PC-9 (cell line): ENCODE results near the gene PLSCR4. TPM values are rescaled to one million over a fixed set of nuclear protein-coding genes. Genes with fewer than 3 reads are reported as not detected.
"Not testable (repeated sequence)": the region's sequence is repeated elsewhere in the genome, so short reads cannot be mapped to it uniquely, and the experiment has no call there.

Source experiments
- BruUV-seq: library from RNA; stranded (reverse); fragments of 400-500 nt; replicated peaks from 2 replicates; lab custom pipeline; 2021; lab: Mats Ljungman, UMichigan
- CTCF ChIA-PET: fragments of 300-600 bp; sonication (Branson Sonifier 250); formaldehyde crosslinking; loops from one replicate; lab custom pipeline; 2022; ENCODE audit warnings: antibody characterized with exemption; lab: Charles Lee
- POLR2A ChIA-PET: fragments of 300-600 bp; sonication (Branson Sonifier 250); formaldehyde crosslinking; loops from one replicate; lab custom pipeline; 2022; ENCODE audit warnings: antibody characterized with exemption; ENCODE audit not compliant: unreplicated experiment; lab: Charles Lee
- DNase-seq, 2 experiments: peaks; one replicate each; pipeline versions ENCODE4 v3.0.0 to v3.0.0-alpha.2; 2015 to 2022; ENCODE audit warnings: mixed read lengths in 1 of 2
- H2AFZ ChIP-seq: fragments of 200-600 bp; sonication (generic); 2 replicates; pipeline ENCODE4 v1.8.1; 2017; ENCODE audit warnings: antibody characterized with exemption
- H3F3A ChIP-seq: fragments of 200-600 bp; sonication (generic); 2 replicates; pipeline ENCODE4 v1.8.1; 2017; ENCODE audit warnings: antibody characterized with exemption, mild to moderate bottlenecking, low read depth; ENCODE audit not compliant: insufficient read depth
- H3K27ac ChIP-seq: fragments of 200-600 bp; sonication (generic); 2 replicates; pipeline ENCODE4 v1.6.1; 2016; ENCODE audit warnings: mixed run types
- H3K27me3 ChIP-seq: fragments of 200-600 bp; sonication (generic); 2 replicates; pipeline ENCODE4 v1.6.1; 2016; ENCODE audit warnings: low read depth, mixed run types; ENCODE audit not compliant: insufficient read depth
- H3K36me3 ChIP-seq: fragments of 200-600 bp; sonication (generic); 2 replicates; pipeline ENCODE4 v1.6.1; 2016; ENCODE audit warnings: low read depth, mixed run types
- H3K4me1 ChIP-seq: fragments of 200-600 bp; sonication (generic); replicated peaks from 2 replicates; pipeline ENCODE4 v1.6.1; 2016; ENCODE audit warnings: mixed run types; ENCODE audit not compliant: insufficient read depth
- H3K4me2 ChIP-seq: fragments of 200-600 bp; sonication (generic); 2 replicates; pipeline ENCODE4 v1.6.1; 2017; ENCODE audit warnings: mixed run types
- H3K4me3 ChIP-seq: fragments of 200-600 bp; sonication (generic); 2 replicates; pipeline ENCODE4 v1.6.1; 2016; ENCODE audit warnings: mixed run types
- H3K79me2 ChIP-seq: fragments of 200-600 bp; sonication (generic); 2 replicates; pipeline ENCODE4 v1.6.1; 2017; ENCODE audit warnings: low read depth, mixed run types
- H3K9me2 ChIP-seq: fragments of 200-600 bp; sonication (generic); 2 replicates; pipeline ENCODE4 v1.8.1; 2017; ENCODE audit warnings: mild to moderate bottlenecking; ENCODE audit not compliant: insufficient read depth
- H3K9me3 ChIP-seq: fragments of 200-600 bp; sonication (generic); 2 replicates; pipeline ENCODE4 v1.8.1; 2016; ENCODE audit warnings: low read depth; ENCODE audit not compliant: insufficient read depth
- H4K20me1 ChIP-seq: fragments of 200-600 bp; sonication (generic); 2 replicates; pipeline ENCODE4 v1.8.1; 2017; ENCODE audit not compliant: insufficient read depth
- CTCF ChIP-seq: fragments of 200-600 bp; sonication (generic); conservative IDR thresholded peaks from 2 replicates; pipeline ENCODE4 v1.6.1; 2017; ENCODE audit warnings: mixed run types, antibody characterized with exemption, mild to moderate bottlenecking, moderate library complexity
- EZH2 ChIP-seq: fragments of 200-600 bp; sonication (generic); IDR thresholded peaks from 2 replicates; pipeline ENCODE4 v1.8.0; 2017; ENCODE audit warnings: antibody characterized with exemption, low read depth
- intact Hi-C: fragments of 100-400 bp; cut with micrococcal nuclease; formaldehyde crosslinking; loops from one replicate; pipeline ENCODE4 v1.10.0; 2022; ENCODE audit not compliant: unreplicated experiment
- total RNA-seq: library from RNA; stranded (reverse); gene quantifications from 2 replicates; pipeline ENCODE4 v1.2.3, GENCODE V29; 2021

Gene PLSCR4
- total RNA-seq, 1 experiment from 2014 or later, result 8.4 TPM

GRCh38 chr3:146256851-146257486 is 6.1 kb upstream of the PLSCR4 start:
- H3K4me3 ChIP-seq, result no peak overlapping the region
- no peak overlapping the region for H3K27ac ChIP-seq
- H3K27me3 ChIP-seq, result no peaks in the 10 kb centered on the region
- DNase-seq, result no peak
- H3K4me2 ChIP-seq, result no peak overlapping the region
- no TSS peak for BruUV-seq
- CTCF ChIA-PET, result interaction anchor here (0.7 kb wide), 1 partner anchor 1699 kb away, joined by 18 read pairs; no protein-coding TSS in a partner anchor
- H3K9me3 ChIP-seq, result no peaks in the 10 kb centered on the region
- H3K36me3 ChIP-seq, result no peaks in the 10 kb centered on the region
- TF ChIP-seq CTCF (no peak), EZH2 (no peak)
- no peaks in the 10 kb centered on the region for H3F3A ChIP-seq
- intact Hi-C loops, result no loop called here
- H3K4me1 ChIP-seq, result no peaks in the 10 kb centered on the region
- no peaks in the 10 kb centered on the region for H4K20me1 ChIP-seq
- no peaks in the 10 kb centered on the region for H3K9me2 ChIP-seq
- POLR2A ChIA-PET, result no interaction called here
- H2AFZ ChIP-seq, result no peak overlapping the region
- no peaks in the 10 kb centered on the region for H3K79me2 ChIP-seq

- H3K79me2 ChIP-seq, H4K20me1 ChIP-seq, H2AFZ ChIP-seq, H3K4me2 ChIP-seq, H3K27ac ChIP-seq, H3K9me2 ChIP-seq, H3K4me1 ChIP-seq, H3K36me3 ChIP-seq, intact Hi-C loops, H3K4me3 ChIP-seq, BruUV-seq, CTCF ChIA-PET, H3K9me3 ChIP-seq, H3K27me3 ChIP-seq, H3F3A ChIP-seq, DNase-seq, POLR2A ChIA-PET: not testable (repeated sequence)
Measured at GRCh38 chr3:146252445-146252844, 1.5 kb upstream of the PLSCR4 start.

GRCh38 chr3:146249921-146250320 is 984 bp downstream of the PLSCR4 start:
- no peaks in the 10 kb centered on the region for H3K9me2 ChIP-seq
- intact Hi-C loops, result no loop called here
- no TSS peak for BruUV-seq
- DNase-seq, result no peak
- no peaks in the 10 kb centered on the region for H3K27me3 ChIP-seq
- POLR2A ChIA-PET, result no interaction called here
- CTCF ChIA-PET, result no interaction called here
- H3K9me3 ChIP-seq, result no peaks in the 10 kb centered on the region
- TF ChIP-seq CTCF, result no peak
- no peak for TF ChIP-seq EZH2
- peak overlapping the region; percentile 90 for H3K4me3 ChIP-seq
- H3K4me1 ChIP-seq, result peaks cover 7% of the 10 kb centered on the region
- H3K36me3 ChIP-seq, result no peaks in the 10 kb centered on the region
- peak overlapping the region; percentile 81 for H3K4me2 ChIP-seq
- no peaks in the 10 kb centered on the region for H3F3A ChIP-seq
- no peaks in the 10 kb centered on the region for H3K79me2 ChIP-seq
- H2AFZ ChIP-seq, result peak overlapping the region; percentile 97
- H3K27ac ChIP-seq, result no peak overlapping the region
- H4K20me1 ChIP-seq, result no peaks in the 10 kb centered on the region

- no peak overlapping the region for H3K4me3 ChIP-seq
- ChIA-PET POLR2A (no interaction called here), CTCF (no interaction called here)
- intact Hi-C loops, result no loop called here
- no peaks in the 10 kb centered on the region for H3K9me3 ChIP-seq
- H3K27ac ChIP-seq, result no peak overlapping the region
- no peak for TF ChIP-seq EZH2
- TF ChIP-seq CTCF, result no peak
- H4K20me1 ChIP-seq, result no peaks in the 10 kb centered on the region
- H2AFZ ChIP-seq, result no peak overlapping the region
- H3K36me3 ChIP-seq, result no peaks in the 10 kb centered on the region
- H3F3A ChIP-seq, result no peaks in the 10 kb centered on the region
- H3K4me1 ChIP-seq, result peaks cover 7% of the 10 kb centered on the region
- no peaks in the 10 kb centered on the region for H3K9me2 ChIP-seq
- H3K4me2 ChIP-seq, result no peak overlapping the region
- no peaks in the 10 kb centered on the region for H3K27me3 ChIP-seq
- no TSS peak for BruUV-seq
- H3K79me2 ChIP-seq, result no peaks in the 10 kb centered on the region
- DNase-seq, result no peak
Measured at GRCh38 chr3:146247911-146248310, 3.0 kb downstream of the PLSCR4 start.
